ENCODE results near the gene AREG. TPM values are rescaled to one million over a fixed set of nuclear protein-coding genes. Genes with fewer than 3 reads are reported as not detected.

AREG gene
- total and polyA plus RNA-seq, 2 experiments from 2014 or later, result 128 to 129 TPM

DNA sequence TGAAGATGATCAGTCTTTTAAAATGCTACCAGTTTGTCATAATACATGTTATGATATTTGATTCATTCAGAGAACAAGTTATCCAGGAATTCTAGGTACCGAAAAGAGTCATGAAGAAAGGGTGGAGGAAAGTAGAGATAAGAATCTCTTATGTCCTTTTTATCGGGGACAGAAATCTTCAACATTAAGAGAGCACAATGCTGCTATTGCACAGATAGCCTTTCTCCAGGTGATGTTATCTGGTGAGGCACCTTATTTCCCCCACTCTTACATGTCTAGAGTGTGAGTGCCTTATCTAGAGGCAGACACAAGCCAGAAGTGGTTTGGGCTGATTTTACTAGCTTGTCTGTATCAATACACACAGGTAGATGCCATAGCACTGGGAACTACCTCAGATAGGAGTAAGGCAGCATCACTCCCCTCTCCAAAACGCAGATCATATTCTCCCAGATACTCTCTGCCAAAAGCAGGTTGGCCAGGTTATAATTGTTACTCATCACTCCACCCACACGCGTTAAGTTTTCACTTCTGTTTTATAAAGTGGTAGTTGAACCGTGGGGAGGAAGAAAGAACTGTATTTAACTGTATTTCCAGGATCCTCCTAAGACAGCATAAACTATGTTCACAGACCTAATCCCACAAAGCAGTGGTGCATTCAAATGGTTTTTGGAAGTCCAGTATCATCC, 38.4 kb downstream of the AREG start:
- TF ChIP-seq, protein P1, sequence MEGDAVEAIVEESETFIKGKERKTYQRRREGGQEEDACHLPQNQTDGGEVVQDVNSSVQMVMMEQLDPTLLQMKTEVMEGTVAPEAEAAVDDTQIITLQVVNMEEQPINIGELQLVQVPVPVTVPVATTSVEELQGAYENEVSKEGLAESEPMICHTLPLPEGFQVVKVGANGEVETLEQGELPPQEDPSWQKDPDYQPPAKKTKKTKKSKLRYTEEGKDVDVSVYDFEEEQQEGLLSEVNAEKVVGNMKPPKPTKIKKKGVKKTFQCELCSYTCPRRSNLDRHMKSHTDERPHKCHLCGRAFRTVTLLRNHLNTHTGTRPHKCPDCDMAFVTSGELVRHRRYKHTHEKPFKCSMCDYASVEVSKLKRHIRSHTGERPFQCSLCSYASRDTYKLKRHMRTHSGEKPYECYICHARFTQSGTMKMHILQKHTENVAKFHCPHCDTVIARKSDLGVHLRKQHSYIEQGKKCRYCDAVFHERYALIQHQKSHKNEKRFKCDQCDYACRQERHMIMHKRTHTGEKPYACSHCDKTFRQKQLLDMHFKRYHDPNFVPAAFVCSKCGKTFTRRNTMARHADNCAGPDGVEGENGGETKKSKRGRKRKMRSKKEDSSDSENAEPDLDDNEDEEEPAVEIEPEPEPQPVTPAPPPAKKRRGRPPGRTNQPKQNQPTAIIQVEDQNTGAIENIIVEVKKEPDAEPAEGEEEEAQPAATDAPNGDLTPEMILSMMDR (IDR thresholded peaks at IDR 0.05; ENCODE audit: poor library complexity), result no peak
- no peak for TF ChIP-seq EZH2 (IDR thresholded peaks at IDR 0.05; ENCODE audit: borderline replicate concordance)
- TF ChIP-seq EZH2phosphoT487 (IDR thresholded peaks at IDR 0.05; ENCODE audit: low read depth, severe bottlenecking, unreplicated experiment), result no peak
- WGBS (ENCODE audit: low lambda C conversion rate, missing lambda C conversion rate), result 72% methylated on average over 6 of the region's 6 CpGs
- H3K27me3 ChIP-seq, result no peaks in the 10 kb centered on the region
- no peaks in the 10 kb centered on the region for H3K79me2 ChIP-seq
- no peak overlapping the region for H3K4me3 ChIP-seq
- H3K36me3 ChIP-seq (replicated peaks; ENCODE audit: insufficient read depth, low read depth), result no peaks in the 10 kb centered on the region
- H3K4me1 ChIP-seq (ENCODE audit: insufficient read depth), result peaks cover 12% of the 10 kb centered on the region
- no peaks in the 10 kb centered on the region for H4K20me1 ChIP-seq (ENCODE audit: insufficient read depth, poor library complexity, severe bottlenecking)
- no peak overlapping the region for H3K27ac ChIP-seq
- no peaks in the 10 kb centered on the region for H3K9me2 ChIP-seq (replicated peaks; ENCODE audit: insufficient read depth)
- no peak overlapping the region for H2AFZ ChIP-seq
- no peak overlapping the region for H3K4me2 ChIP-seq
- no peaks in the 10 kb centered on the region for H3K9me3 ChIP-seq (ENCODE audit: low read depth)
- no peak for DNase-seq (ENCODE audit: low spot score)

DNA sequence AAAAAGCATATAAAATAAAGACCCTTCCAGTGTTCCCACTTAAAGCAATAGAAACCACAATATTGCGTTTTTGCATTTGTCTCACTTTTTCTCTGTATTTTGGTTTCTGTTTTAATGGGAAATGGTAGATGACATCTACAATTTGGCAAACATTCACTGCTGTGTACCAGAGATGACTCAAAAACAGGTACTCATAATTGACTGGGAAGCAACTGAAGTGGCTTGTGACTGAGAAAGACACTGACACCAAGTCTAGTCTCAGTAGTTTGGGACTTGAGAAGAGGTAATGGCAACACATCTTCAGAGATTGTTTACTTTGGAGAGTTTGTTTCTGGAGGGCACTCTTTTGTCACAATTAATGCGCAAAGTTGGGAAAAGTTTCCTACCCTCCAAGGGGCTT, 42.0 kb downstream of the AREG start:
- H3K9me2 ChIP-seq (replicated peaks; ENCODE audit: insufficient read depth), result no peaks in the 10 kb centered on the region
- H3K27me3 ChIP-seq, result no peaks in the 10 kb centered on the region
- TF ChIP-seq, protein P1 (IDR thresholded peaks at IDR 0.05; ENCODE audit: poor library complexity), result no peak
- TF ChIP-seq EZH2phosphoT487 (IDR thresholded peaks at IDR 0.05; ENCODE audit: low read depth, severe bottlenecking, unreplicated experiment), result no peak
- TF ChIP-seq EZH2 (IDR thresholded peaks at IDR 0.05; ENCODE audit: borderline replicate concordance), result no peak
- H3K9me3 ChIP-seq (ENCODE audit: low read depth), result no peaks in the 10 kb centered on the region
- H3K27ac ChIP-seq, result no peak overlapping the region
- H3K79me2 ChIP-seq, result no peaks in the 10 kb centered on the region
- no peak overlapping the region for H3K4me2 ChIP-seq
- no peaks in the 10 kb centered on the region for H3K4me1 ChIP-seq (ENCODE audit: insufficient read depth)
- H4K20me1 ChIP-seq (ENCODE audit: insufficient read depth, poor library complexity, severe bottlenecking), result no peaks in the 10 kb centered on the region
- no peaks in the 10 kb centered on the region for H3K36me3 ChIP-seq (replicated peaks; ENCODE audit: insufficient read depth, low read depth)
- H2AFZ ChIP-seq, result no peak overlapping the region
- H3K4me3 ChIP-seq, result no peak overlapping the region
- DNase-seq (ENCODE audit: low spot score), result no peak
- 98% methylated on average over 2 of the region's 2 CpGs for WGBS (ENCODE audit: low lambda C conversion rate, missing lambda C conversion rate)

DNA sequence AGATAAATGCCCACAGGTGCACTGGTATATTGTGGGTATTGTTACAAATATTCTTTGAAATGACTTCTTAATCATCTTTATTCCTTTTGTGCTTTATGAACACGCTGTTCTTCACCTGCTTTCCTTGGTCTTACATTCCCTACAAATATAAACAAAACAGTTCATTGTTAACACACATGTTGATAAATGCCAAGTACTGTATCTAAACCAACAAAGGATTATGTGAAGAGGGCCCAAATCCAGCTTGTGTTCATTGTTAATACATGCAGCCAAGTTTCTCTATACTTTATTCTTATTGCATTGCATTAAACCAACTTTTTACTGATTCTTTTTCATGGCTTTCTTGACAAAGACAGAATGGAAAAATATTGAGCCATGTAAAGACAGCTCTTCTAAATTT, 42.8 kb downstream of the AREG start:
- H3K79me2 ChIP-seq, result no peaks in the 10 kb centered on the region
- H3K36me3 ChIP-seq (replicated peaks; ENCODE audit: insufficient read depth, low read depth), result no peaks in the 10 kb centered on the region
- H3K4me1 ChIP-seq (ENCODE audit: insufficient read depth), result no peaks in the 10 kb centered on the region
- H2AFZ ChIP-seq, result no peak overlapping the region
- no peaks in the 10 kb centered on the region for H3K9me2 ChIP-seq (replicated peaks; ENCODE audit: insufficient read depth)
- no peaks in the 10 kb centered on the region for H3K27me3 ChIP-seq
- H3K9me3 ChIP-seq (ENCODE audit: low read depth), result no peaks in the 10 kb centered on the region
- DNase-seq (ENCODE audit: low spot score), result no peak
- TF ChIP-seq, protein P1 (IDR thresholded peaks at IDR 0.05; ENCODE audit: poor library complexity), result no peak
- no peaks in the 10 kb centered on the region for H4K20me1 ChIP-seq (ENCODE audit: insufficient read depth, poor library complexity, severe bottlenecking)
- no peak overlapping the region for H3K4me3 ChIP-seq
- no peak overlapping the region for H3K4me2 ChIP-seq
- no peak overlapping the region for H3K27ac ChIP-seq
- WGBS (ENCODE audit: low lambda C conversion rate, missing lambda C conversion rate), result 81% methylated on average over 1 of the region's 1 CpG
